IPS-18a (cell line): ENCODE measurements around the gene ZBTB44.
"Not testable (repeated sequence)": the region's sequence is repeated elsewhere in the genome, so short reads cannot be mapped to it uniquely, and the experiment has no call there.

Experiments
- H3K27ac ChIP-seq: one replicate; pipeline ENCODE4 v1.5.1; 2013; ENCODE audit warnings: low read length
- H3K27me3 ChIP-seq: one replicate; pipeline ENCODE4 v1.6.1; 2013; ENCODE audit warnings: mild to moderate bottlenecking, low read length; ENCODE audit not compliant: control insufficient read depth, insufficient read depth
- H3K36me3 ChIP-seq: one replicate; pipeline ENCODE4 v1.6.1; 2013; ENCODE audit warnings: low read depth, low read length; ENCODE audit not compliant: control insufficient read depth
- H3K4me1 ChIP-seq: one replicate; pipeline ENCODE4 v1.6.1; 2013; ENCODE audit warnings: low read depth, low read length; ENCODE audit not compliant: control insufficient read depth
- H3K4me3 ChIP-seq: one replicate; pipeline ENCODE4 v1.5.1; 2013; ENCODE audit warnings: low read length
- H3K9ac ChIP-seq: one replicate; pipeline ENCODE4 v1.6.1; 2013; ENCODE audit warnings: mild to moderate bottlenecking, low read length, moderate library complexity
- H3K9me3 ChIP-seq: one replicate; pipeline ENCODE4 v1.6.1; 2013; ENCODE audit warnings: low read depth, low read length; ENCODE audit not compliant: control insufficient read depth

The ZBTB44 gene

DNA sequence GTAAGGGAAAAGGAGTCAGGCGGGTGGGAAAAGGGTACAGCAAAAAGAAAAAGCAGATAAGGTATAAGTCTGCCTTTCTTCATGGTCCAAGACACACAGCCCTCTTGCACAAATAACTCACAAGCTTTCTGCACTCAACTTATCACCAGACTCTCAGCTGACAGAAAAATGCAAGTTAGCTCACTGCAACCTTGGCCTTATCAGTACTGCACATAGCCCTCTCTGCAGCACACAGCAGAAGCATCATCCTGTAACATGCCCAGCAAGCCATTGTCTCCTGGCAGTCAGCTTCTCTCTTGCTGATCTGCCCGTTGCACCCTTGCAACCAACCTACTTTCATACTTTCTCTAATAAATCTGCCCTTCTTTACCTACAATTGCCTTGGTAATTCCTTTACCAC is 5.8 kb downstream of the ZBTB44 start:
- no peak overlapping the region for H3K27ac ChIP-seq
- H3K4me3 ChIP-seq = no peak overlapping the region
- H3K9me3 ChIP-seq = peaks cover 5% of the 10 kb centered on the region
- H3K36me3 ChIP-seq = peaks cover 8% of the 10 kb centered on the region
- peaks cover 20% of the 10 kb centered on the region for H3K4me1 ChIP-seq
- H3K9ac ChIP-seq = no peak overlapping the region
- no peaks in the 10 kb centered on the region for H3K27me3 ChIP-seq

DNA sequence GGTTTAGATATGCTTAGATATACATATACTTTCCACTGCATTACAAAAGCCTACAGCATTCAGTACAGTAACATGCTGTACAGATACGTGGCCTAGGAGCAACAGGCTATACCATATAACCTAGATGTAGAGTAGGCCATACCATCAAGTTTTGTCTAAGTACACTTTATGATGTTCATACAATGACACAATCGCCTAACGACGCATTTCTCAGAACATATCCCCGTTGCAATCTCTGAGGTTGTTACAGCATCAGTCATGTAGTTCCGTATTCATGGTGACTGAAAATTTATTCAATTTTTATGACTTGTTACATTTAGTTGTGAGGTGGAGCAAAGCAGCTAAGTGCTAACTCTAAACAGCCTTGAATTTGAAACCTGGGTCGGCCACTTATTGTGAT is 6.7 kb downstream of the ZBTB44 start:
- H3K36me3 ChIP-seq = peaks cover 8% of the 10 kb centered on the region
- no peaks in the 10 kb centered on the region for H3K27me3 ChIP-seq
- H3K4me1 ChIP-seq = peaks cover 19% of the 10 kb centered on the region
- H3K4me3 ChIP-seq = no peak overlapping the region
- peaks cover 5% of the 10 kb centered on the region for H3K9me3 ChIP-seq
- no peak overlapping the region for H3K9ac ChIP-seq
- no peak overlapping the region for H3K27ac ChIP-seq

DNA sequence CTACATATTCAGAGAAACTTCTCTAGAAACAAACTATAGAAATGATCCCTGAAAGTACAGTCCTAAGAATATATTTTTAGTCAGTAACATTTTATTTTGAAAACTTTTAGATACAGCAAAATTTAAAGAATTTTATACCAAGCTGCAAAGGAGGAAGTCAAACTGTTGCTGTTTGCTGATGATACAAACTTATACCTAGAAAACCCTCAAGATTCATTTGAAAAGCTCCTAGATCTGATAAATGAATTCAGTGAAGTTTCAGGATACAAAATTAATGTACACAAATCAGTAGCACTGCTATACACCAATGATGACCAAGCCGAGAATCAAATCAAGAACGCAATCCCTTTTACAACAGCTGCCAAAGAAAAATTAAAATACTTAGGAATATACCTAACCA is 10.1 kb downstream of the ZBTB44 start:
- no peaks in the 10 kb centered on the region for H3K4me1 ChIP-seq
- H3K36me3 ChIP-seq = peaks cover 8% of the 10 kb centered on the region
- H3K27me3 ChIP-seq = no peaks in the 10 kb centered on the region
- no peak overlapping the region for H3K4me3 ChIP-seq
- H3K9ac ChIP-seq = no peak overlapping the region
- H3K9me3 ChIP-seq = peaks cover 5% of the 10 kb centered on the region
- H3K27ac ChIP-seq = no peak overlapping the region

DNA sequence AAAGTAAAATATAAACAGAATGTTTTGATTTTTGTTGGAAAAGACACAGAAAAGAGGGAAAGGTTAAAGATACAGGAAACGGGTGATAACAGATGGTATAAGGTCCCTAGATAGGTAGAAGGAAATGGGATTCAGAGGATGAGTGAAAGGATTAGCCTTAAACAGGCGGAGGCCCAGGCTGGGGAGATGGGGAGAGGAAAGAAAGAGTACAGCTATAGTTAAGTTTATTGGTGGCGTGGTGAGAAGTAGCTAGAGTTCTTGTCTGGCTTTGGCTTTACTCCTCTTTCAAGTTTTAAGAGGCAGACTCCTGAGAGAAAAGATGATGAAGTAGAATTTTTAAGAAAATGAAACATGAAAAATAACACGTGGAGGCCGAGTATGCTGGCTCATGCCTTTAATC is 13.7 kb downstream of the ZBTB44 start:
- no peak overlapping the region for H3K4me3 ChIP-seq
- peaks cover 17% of the 10 kb centered on the region for H3K4me1 ChIP-seq
- H3K36me3 ChIP-seq = no peaks in the 10 kb centered on the region
- no peaks in the 10 kb centered on the region for H3K27me3 ChIP-seq
- H3K9me3 ChIP-seq = peaks cover 5% of the 10 kb centered on the region
- no peak overlapping the region for H3K9ac ChIP-seq
- no peak overlapping the region for H3K27ac ChIP-seq

DNA sequence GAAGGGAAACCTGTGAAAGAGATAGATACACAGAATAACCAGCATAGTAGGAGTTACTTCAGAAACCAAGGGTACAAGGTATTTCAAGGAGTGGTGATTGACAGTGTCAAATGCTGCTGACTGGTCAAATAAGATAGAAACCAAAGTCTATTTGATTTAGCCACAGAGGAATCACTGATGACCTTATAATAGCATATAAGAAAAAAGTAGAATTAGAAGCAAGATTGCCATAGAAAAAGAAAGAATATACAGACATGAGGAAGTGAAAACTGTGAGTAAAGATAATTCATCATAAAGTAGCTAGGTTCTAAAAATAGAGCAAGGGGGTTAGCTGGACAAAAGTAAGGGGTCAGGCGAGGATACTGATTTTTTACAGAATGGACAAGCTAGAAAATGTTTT is 14.2 kb downstream of the ZBTB44 start:
- Histone ChIP-seq H3K9ac (no peak overlapping the region), H3K36me3 (no peaks in the 10 kb centered on the region), H3K27me3 (no peaks in the 10 kb centered on the region), H3K4me3 (no peak overlapping the region), H3K9me3 (peaks cover 2% of the 10 kb centered on the region), H3K27ac (no peak overlapping the region), H3K4me1 (peaks cover 22% of the 10 kb centered on the region)

DNA sequence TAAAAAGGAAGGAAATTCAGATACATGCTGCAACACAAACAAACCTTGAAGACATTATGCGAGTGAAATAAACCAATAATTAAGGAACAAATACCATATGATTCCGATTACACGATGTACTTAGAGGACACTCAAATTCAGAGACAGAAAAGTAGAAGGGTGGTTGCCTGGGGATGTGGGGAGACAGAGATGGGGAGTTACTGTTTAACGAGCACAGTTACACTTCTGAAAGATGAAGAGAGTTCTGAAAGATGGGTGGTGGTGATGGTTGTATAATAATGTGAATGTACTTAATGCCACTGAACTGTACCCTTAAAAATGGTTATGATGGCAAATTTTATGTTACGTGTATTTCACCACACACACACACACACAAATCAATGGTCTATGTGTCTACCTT is 14.7 kb downstream of the ZBTB44 start:
- Histone ChIP-seq H3K9ac (no peak overlapping the region), H3K4me1 (peaks cover 27% of the 10 kb centered on the region), H3K27ac (no peak overlapping the region), H3K4me3 (no peak overlapping the region), H3K9me3 (no peaks in the 10 kb centered on the region), H3K27me3 (no peaks in the 10 kb centered on the region), H3K36me3 (no peaks in the 10 kb centered on the region)

DNA sequence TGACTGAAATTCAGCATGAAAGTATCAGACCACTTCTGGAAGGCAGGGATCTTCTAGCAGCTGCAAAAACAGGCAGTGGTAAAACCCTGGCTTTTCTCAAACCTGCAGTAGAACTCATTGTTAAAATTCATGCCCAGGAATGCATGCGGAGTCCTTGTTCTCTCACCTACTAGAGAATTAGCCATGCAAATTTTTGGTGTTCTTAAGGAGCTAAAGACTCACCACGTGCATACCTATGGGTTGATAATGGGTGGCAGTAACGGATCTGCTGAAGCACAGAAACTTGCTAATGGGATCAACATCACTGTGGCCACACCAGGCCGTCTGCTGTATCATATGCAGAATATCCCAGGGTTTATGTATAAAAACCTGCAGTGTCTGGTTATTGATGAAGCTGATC is 19.1 kb downstream of the ZBTB44 start:
- Histone ChIP-seq H3K36me3 (no peaks in the 10 kb centered on the region), H3K27ac (no peak overlapping the region), H3K27me3 (no peaks in the 10 kb centered on the region), H3K4me3 (no peak overlapping the region), H3K4me1 (peaks cover 33% of the 10 kb centered on the region), H3K9ac (no peak overlapping the region), H3K9me3 (no peaks in the 10 kb centered on the region)

DNA sequence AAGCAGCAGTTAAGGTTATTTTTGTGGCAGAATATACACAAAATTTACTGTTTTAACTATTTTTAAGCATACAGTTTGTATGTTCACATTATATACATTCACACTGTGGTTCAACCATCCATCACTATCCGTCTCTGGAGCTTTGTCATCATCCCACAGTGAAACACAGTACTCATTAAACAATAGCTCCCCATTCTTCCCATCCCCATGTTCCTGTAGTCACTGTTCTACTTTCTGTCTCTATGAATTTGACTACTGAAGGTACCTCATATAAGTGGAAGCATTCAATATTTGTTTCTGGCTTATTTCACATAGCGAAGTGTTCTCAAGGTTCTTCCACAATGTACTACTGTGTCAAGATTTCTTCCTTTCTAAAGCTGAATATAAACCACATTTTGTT is 32.6 kb downstream of the ZBTB44 start:
- H3K4me3 ChIP-seq = no peak overlapping the region
- no peaks in the 10 kb centered on the region for H3K4me1 ChIP-seq
- no peaks in the 10 kb centered on the region for H3K36me3 ChIP-seq
- no peak overlapping the region for H3K9ac ChIP-seq
- H3K27me3 ChIP-seq = no peaks in the 10 kb centered on the region
- no peaks in the 10 kb centered on the region for H3K9me3 ChIP-seq
- H3K27ac ChIP-seq = no peak overlapping the region

DNA sequence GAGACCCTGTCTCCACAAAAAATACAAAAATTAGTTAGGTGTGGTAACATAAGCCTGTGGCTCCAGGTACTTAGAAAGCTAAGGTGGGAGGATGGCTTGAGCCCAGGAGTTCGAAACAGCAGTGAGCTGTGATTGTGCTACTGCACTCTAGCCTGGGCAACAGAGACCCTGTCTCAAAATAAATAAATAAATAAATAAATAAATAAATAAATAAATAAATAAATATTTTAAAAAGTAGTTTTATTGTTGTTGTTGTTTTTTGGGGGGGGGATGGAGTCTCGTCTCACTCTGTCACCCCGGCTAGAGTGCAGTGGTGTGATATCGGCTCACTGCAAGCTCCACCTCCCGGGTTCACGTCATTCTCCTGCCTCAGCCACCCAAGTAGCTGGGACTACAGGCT is 33.4 kb downstream of the ZBTB44 start:
- not testable (repeated sequence) for H3K36me3 ChIP-seq, H3K4me1 ChIP-seq, H3K9me3 ChIP-seq

DNA sequence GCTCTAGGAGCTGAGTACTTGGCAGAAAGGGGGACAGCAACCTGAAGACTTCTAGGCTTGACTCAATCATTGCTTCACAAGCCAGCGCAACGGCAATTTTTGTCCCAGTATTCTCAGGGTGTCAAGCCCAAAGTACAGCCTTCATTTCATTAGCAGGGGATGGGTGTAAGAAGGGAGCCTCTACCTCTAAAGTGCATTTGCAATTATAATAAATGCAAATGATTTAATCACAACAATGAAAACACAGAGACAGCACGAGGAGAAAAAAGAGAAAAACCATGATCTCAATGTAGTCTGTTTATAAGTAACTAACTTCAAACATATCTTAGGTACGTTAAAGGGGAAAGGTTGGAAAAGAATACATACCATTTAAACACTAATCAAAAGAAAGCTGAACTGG is 34.7 kb downstream of the ZBTB44 start:
- Histone ChIP-seq H3K27ac (no peak overlapping the region), H3K9me3 (no peaks in the 10 kb centered on the region), H3K4me1 (no peaks in the 10 kb centered on the region), H3K27me3 (no peaks in the 10 kb centered on the region), H3K9ac (no peak overlapping the region), H3K36me3 (no peaks in the 10 kb centered on the region), H3K4me3 (no peak overlapping the region)

More for the DNA sequence above, 33.4 kb downstream of the ZBTB44 start:
- H3K27ac ChIP-seq, H3K9ac ChIP-seq, H3K27me3 ChIP-seq, H3K4me3 ChIP-seq: not testable (repeated sequence)

DNA sequence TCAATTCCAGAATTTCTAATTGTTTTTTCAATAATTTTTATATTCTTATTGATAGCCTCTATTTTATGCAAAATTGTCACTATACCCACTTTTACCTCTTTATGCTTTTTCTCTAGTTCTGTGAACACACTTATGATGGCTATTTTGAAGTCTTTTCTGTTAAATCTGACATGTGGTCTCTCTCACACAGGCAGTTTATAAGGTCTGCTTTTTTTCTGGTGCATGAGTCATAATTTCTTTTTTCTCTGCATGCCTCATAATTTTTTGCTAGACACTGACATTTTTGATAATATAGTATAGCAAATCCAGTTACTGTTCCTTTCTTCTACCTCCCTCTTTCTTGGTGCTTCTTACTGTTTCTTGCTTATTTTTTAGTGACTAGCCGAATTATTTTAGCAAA is 36.0 kb downstream of the ZBTB44 start:
- no peaks in the 10 kb centered on the region for H3K27me3 ChIP-seq
- H3K4me1 ChIP-seq = no peaks in the 10 kb centered on the region
- H3K9ac ChIP-seq = no peak overlapping the region
- H3K9me3 ChIP-seq = no peaks in the 10 kb centered on the region
- no peaks in the 10 kb centered on the region for H3K36me3 ChIP-seq
- no peak overlapping the region for H3K4me3 ChIP-seq
- no peak overlapping the region for H3K27ac ChIP-seq

DNA sequence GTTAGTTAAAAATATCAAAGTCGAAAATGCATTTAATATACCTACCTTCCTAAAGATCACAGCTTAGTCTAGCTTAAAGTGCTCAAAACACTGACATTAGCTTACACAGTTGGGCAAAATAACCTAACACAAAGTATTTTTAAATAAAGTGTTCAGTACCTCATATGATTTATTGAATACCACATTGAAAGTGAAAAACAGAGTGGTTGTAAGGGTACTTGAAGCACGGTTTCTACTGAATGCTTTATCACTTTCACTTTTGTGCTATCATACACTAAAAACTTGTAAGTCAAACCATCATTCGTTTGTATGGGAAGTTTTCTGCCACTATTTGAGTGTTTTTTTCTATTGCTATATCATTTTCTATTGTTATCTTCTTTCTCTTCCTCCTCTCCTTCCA is 36.6 kb downstream of the ZBTB44 start:
- no peaks in the 10 kb centered on the region for H3K4me1 ChIP-seq
- H3K4me3 ChIP-seq = no peak overlapping the region
- H3K36me3 ChIP-seq = no peaks in the 10 kb centered on the region
- H3K9ac ChIP-seq = no peak overlapping the region
- H3K27ac ChIP-seq = no peak overlapping the region
- no peaks in the 10 kb centered on the region for H3K27me3 ChIP-seq
- H3K9me3 ChIP-seq = no peaks in the 10 kb centered on the region
